Measurements from ENCODE around the gene ST3GAL3. TPM values are rescaled to one million over a fixed set of nuclear protein-coding genes. Genes with fewer than 3 reads are reported as not detected.

ST3GAL3 gene
- total RNA-seq, 1 donor from 2014 or later: 14.9 TPM

DNA sequence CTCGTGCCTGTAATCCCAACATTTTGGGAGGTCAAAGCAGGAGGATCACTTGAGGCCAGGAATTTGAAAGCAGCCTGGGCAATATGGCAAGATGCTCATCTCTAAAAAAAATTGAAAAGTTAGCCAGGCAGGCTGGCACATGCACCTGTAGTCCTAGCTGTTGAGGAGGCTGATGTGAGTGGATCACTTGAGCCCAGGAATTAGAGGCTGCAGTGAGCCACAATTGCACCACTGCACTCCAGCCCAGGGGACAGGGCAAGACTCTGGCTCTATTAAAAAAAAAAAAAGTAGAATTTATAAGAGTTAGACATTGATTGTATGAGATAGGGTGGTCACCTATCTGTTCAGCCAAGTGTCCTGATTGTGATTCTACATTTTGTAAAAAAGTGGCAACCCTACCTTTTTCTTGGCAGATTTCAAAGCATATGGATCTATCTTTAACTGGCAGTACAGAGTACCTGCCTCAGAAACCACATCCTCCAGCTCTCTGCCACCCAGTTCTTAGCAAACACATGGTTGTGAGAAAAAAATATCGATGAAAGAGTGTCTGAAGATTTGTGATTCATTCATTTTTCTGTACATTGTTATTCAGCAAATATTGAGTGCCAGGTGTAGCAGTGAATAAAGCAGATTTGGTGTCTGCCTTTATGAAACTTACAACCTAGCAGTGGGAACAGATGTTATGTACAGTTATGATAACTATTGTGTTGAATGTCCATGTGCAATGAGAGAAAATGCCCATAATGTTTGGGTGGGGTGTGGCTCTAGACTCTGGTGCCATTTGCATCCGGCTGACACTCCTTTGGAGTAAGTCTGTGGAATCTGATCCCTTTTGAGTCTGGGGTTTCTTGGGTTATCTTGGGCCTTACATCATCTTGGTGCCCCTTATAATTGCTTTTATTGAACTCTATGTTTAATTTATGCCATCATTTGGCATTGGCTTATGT, 82.5 kb downstream of the ST3GAL3 start:
- H3K36me3 Mint-ChIP-seq (ENCODE audit: low read depth, unreplicated experiment): no peaks in the 10 kb centered on the region
- H3K27me3 Mint-ChIP-seq (ENCODE audit: unreplicated experiment): no peaks in the 10 kb centered on the region
- peaks cover 11% of the 10 kb centered on the region for H3K4me1 Mint-ChIP-seq (ENCODE audit: unreplicated experiment)
- DNase-seq (ENCODE audit: low spot score): no peak
- H3K27ac Mint-ChIP-seq (ENCODE audit: unreplicated experiment): no peak overlapping the region
- no peaks in the 10 kb centered on the region for H3K9me3 Mint-ChIP-seq (ENCODE audit: unreplicated experiment)
- TF ChIP-seq CTCF (IDR thresholded peaks at IDR 0.05; ENCODE audit: unreplicated experiment): no peak
- no peak overlapping the region for H3K4me3 Mint-ChIP-seq (ENCODE audit: unreplicated experiment)

- Mint-ChIP-seq H3K4me3 (ENCODE audit: unreplicated experiment) (no peak overlapping the region), H3K4me1 (ENCODE audit: unreplicated experiment) (peaks cover 11% of the 10 kb centered on the region), H3K27me3 (ENCODE audit: unreplicated experiment) (no peaks in the 10 kb centered on the region), H3K36me3 (ENCODE audit: low read depth, unreplicated experiment) (no peaks in the 10 kb centered on the region), H3K27ac (ENCODE audit: unreplicated experiment) (no peak overlapping the region), H3K9me3 (ENCODE audit: unreplicated experiment) (no peaks in the 10 kb centered on the region)
- TF ChIP-seq CTCF (IDR thresholded peaks at IDR 0.05; ENCODE audit: unreplicated experiment): no peak
- no peak for DNase-seq (ENCODE audit: low spot score)
These were observed 83.9 kb downstream of the ST3GAL3 start for GRCh38 chr1:43791243-43791642.

DNA sequence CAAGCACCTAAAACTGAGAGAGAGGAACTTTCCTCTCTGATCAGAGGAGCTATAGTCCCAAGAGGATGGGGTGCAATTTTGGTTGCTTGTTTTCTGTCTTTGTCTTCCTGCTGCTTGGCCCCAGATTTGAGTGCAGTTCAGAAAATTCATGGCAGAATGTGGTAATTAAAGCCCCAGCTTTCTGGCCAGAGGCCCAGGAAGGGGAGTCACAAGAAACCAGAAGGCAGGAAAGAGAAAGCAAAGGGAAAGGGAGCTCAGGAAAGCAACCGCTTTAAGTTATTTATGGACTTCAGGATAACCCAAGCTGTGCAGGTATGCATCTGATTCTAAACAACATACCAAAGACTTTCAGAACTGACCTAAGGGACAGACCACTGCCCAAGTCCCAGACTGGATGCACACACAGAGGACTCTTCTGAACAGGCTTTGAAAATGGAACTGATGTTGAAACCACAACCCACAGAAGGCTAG, 88.8 kb downstream of the ST3GAL3 start:
- Mint-ChIP-seq H3K36me3 (ENCODE audit: low read depth, unreplicated experiment) (no peaks in the 10 kb centered on the region), H3K27ac (ENCODE audit: unreplicated experiment) (no peak overlapping the region), H3K27me3 (ENCODE audit: unreplicated experiment) (no peaks in the 10 kb centered on the region), H3K9me3 (ENCODE audit: unreplicated experiment) (no peaks in the 10 kb centered on the region), H3K4me1 (ENCODE audit: unreplicated experiment) (peaks cover 18% of the 10 kb centered on the region), H3K4me3 (ENCODE audit: unreplicated experiment) (no peak overlapping the region)
- no peak for DNase-seq (ENCODE audit: low spot score)
- no peak for TF ChIP-seq CTCF (IDR thresholded peaks at IDR 0.05; ENCODE audit: unreplicated experiment)

GRCh38 chr1:43797891-43798290, 90.6 kb downstream of the ST3GAL3 start:
- no peak for TF ChIP-seq CTCF (IDR thresholded peaks at IDR 0.05; ENCODE audit: unreplicated experiment)
- H3K27ac Mint-ChIP-seq (ENCODE audit: unreplicated experiment): no peak overlapping the region
- no peak overlapping the region for H3K4me3 Mint-ChIP-seq (ENCODE audit: unreplicated experiment)
- H3K36me3 Mint-ChIP-seq (ENCODE audit: low read depth, unreplicated experiment): no peaks in the 10 kb centered on the region
- no peaks in the 10 kb centered on the region for H3K27me3 Mint-ChIP-seq (ENCODE audit: unreplicated experiment)
- peaks cover 8% of the 10 kb centered on the region for H3K4me1 Mint-ChIP-seq (ENCODE audit: unreplicated experiment)
- no peak for DNase-seq (ENCODE audit: low spot score)
- no peaks in the 10 kb centered on the region for H3K9me3 Mint-ChIP-seq (ENCODE audit: unreplicated experiment)

All from endothelial cell (in vitro differentiated cells).